HEK293 (cell line): ENCODE data around the gene ZNF18.

Source experiments
- CTCF ChIA-PET: fragments of 350-600 bp; formaldehyde crosslinking; extraction: SDS; loops from one replicate; lab custom pipeline; 2021; ENCODE audit warnings: antibody characterized with exemption; lab: Yijun Ruan, JAX
- POLR2A ChIA-PET: fragments of 300-600 bp; formaldehyde crosslinking; extraction: SDS; loops from one replicate; lab custom pipeline; 2020; ENCODE audit warnings: antibody characterized with exemption, inconsistent platforms; lab: Yijun Ruan, JAX
- H3K27ac ChIP-seq: fragments of 200-500 bp; sonication (Bioruptor generic); 2 replicates; pipeline ENCODE4 v1.5.1; 2014; ENCODE audit warnings: low read depth, low read length, control low read depth, inconsistent platforms; ENCODE audit errors: extremely low read depth
- H3K36me3 ChIP-seq, 2 experiments: fragments of 200-500 bp in 1 of 2; sonication (Bioruptor generic) in 1 of 2; 1 replicate in 1 of 2; 2 replicates in 1 of 2; pipeline ENCODE4 v1.5.1; 2014 to 2017; ENCODE audit warnings: inconsistent platforms in 2 of 2, low read length in 2 of 2; ENCODE audit not compliant: control insufficient read depth in 2 of 2, insufficient read depth in 1 of 2
- H3K4me1 ChIP-seq: fragments of 200-500 bp; sonication (Bioruptor generic); 2 replicates; pipeline ENCODE4 v1.5.1; 2014; ENCODE audit warnings: mild to moderate bottlenecking, low read length, inconsistent platforms; ENCODE audit not compliant: control insufficient read depth, insufficient read depth
- H3K4me3 ChIP-seq: 2 replicates; pipeline ENCODE4 v1.5.1; 2011; ENCODE audit warnings: low read depth, mild to moderate bottlenecking, control low read depth, low read length, moderate library complexity
- H3K9me3 ChIP-seq: fragments of 200-500 bp; sonication (Bioruptor generic); 2 replicates; pipeline ENCODE4 v1.5.1; 2014; ENCODE audit warnings: low read depth, low read length, inconsistent platforms; ENCODE audit not compliant: control insufficient read depth, insufficient read depth
- ELK4 ChIP-seq: IDR thresholded peaks from 2 replicates; pipeline ENCODE4 v1.6.1; 2011; ENCODE audit warnings: mild to moderate bottlenecking, low read depth, low read length, borderline replicate concordance
- PRDM2 ChIP-seq: fragments of 450-650 bp; formaldehyde crosslinking; IDR thresholded peaks from 2 replicates; pipeline ENCODE4 v1.5.1; 2016; ENCODE audit warnings: missing biosample characterization, missing genetic modification characterization, borderline replicate concordance
- SALL2 ChIP-seq: fragments of 450-650 bp; formaldehyde crosslinking; IDR thresholded peaks from 2 replicates; pipeline ENCODE4 v1.5.0; 2017; ENCODE audit warnings: missing biosample characterization, mild to moderate bottlenecking, missing genetic modification characterization, borderline replicate concordance
- SCRT2 ChIP-seq: fragments of 450-650 bp; formaldehyde crosslinking; IDR thresholded peaks from 2 replicates; pipeline ENCODE4 v1.5.1; 2016; ENCODE audit warnings: missing biosample characterization, missing genetic modification characterization
- SP2 ChIP-seq: fragments of 450-650 bp; formaldehyde crosslinking; IDR thresholded peaks from 2 replicates; pipeline ENCODE4 v1.5.1; 2016; ENCODE audit warnings: missing biosample characterization, missing genetic modification characterization
- ZBTB26 ChIP-seq: fragments of 450-650 bp; formaldehyde crosslinking; optimal IDR thresholded peaks from 2 replicates; pipeline ENCODE3; 2016; ENCODE audit warnings: missing biosample characterization, mild to moderate bottlenecking, missing genetic modification characterization
- ZBTB48 ChIP-seq: fragments of 450-650 bp; formaldehyde crosslinking; IDR thresholded peaks from 2 replicates; pipeline ENCODE4 v1.5.1; 2016; ENCODE audit warnings: missing biosample characterization, missing genetic modification characterization
- ZNF146 ChIP-seq: fragments of 450-650 bp; formaldehyde crosslinking; IDR thresholded peaks from 2 replicates; pipeline ENCODE4 v1.5.1; 2016; ENCODE audit warnings: missing biosample characterization, missing genetic modification characterization
- ZNF169 ChIP-seq: fragments of 450-650 bp; formaldehyde crosslinking; IDR thresholded peaks from 2 replicates; pipeline ENCODE4 v1.5.1; 2016; ENCODE audit warnings: missing biosample characterization, missing genetic modification characterization
- ZNF18 ChIP-seq: fragments of 450-650 bp; formaldehyde crosslinking; IDR thresholded peaks from 2 replicates; pipeline ENCODE4 v1.5.1; 2016; ENCODE audit warnings: missing biosample characterization, missing genetic modification characterization
- ZNF2 ChIP-seq: fragments of 450-650 bp; formaldehyde crosslinking; IDR thresholded peaks from 2 replicates; pipeline ENCODE4 v1.5.1; 2016; ENCODE audit warnings: missing biosample characterization, missing genetic modification characterization
- ZNF280C ChIP-seq: fragments of 450-650 bp; formaldehyde crosslinking; IDR thresholded peaks from 2 replicates; pipeline ENCODE4 v1.5.1; 2016; ENCODE audit warnings: missing biosample characterization, missing genetic modification characterization
- ZNF311 ChIP-seq: fragments of 450-650 bp; formaldehyde crosslinking; IDR thresholded peaks from 2 replicates; pipeline ENCODE4 v1.5.1; 2017; ENCODE audit warnings: missing biosample characterization, missing genetic modification characterization, borderline replicate concordance
- ZNF341 ChIP-seq: fragments of 450-650 bp; formaldehyde crosslinking; IDR thresholded peaks from 2 replicates; pipeline ENCODE4; 2016; ENCODE audit warnings: low read depth, missing biosample characterization, missing genetic modification characterization
- ZNF416 ChIP-seq: fragments of 450-650 bp; formaldehyde crosslinking; IDR thresholded peaks from 2 replicates; pipeline ENCODE4 v1.5.1; 2016; ENCODE audit warnings: missing biosample characterization, missing genetic modification characterization
- ZNF530 ChIP-seq: fragments of 450-650 bp; formaldehyde crosslinking; IDR thresholded peaks from 2 replicates; pipeline ENCODE4 v1.5.1; 2016; ENCODE audit warnings: low read depth, missing biosample characterization, missing genetic modification characterization
- ZNF580 ChIP-seq: fragments of 450-650 bp; formaldehyde crosslinking; IDR thresholded peaks from 2 replicates; pipeline ENCODE4 v1.5.1; 2016; ENCODE audit warnings: missing biosample characterization, missing genetic modification characterization
- ZNF707 ChIP-seq: fragments of 450-650 bp; formaldehyde crosslinking; IDR thresholded peaks from 2 replicates; pipeline ENCODE4 v1.5.1; 2016; ENCODE audit warnings: missing biosample characterization, missing genetic modification characterization
- ZNF747 ChIP-seq: fragments of 450-650 bp; formaldehyde crosslinking; IDR thresholded peaks from 2 replicates; pipeline ENCODE4 v1.5.1; 2016; ENCODE audit warnings: missing biosample characterization, missing genetic modification characterization
- ZNF76 ChIP-seq: fragments of 450-650 bp; formaldehyde crosslinking; IDR thresholded peaks from 2 replicates; pipeline ENCODE4; 2016; ENCODE audit warnings: low read depth, missing biosample characterization, missing genetic modification characterization, borderline replicate concordance
- ZNF792 ChIP-seq: fragments of 450-650 bp; formaldehyde crosslinking; IDR thresholded peaks from 2 replicates; pipeline ENCODE4 v1.5.1; 2016; ENCODE audit warnings: missing biosample characterization, missing genetic modification characterization
- ZXDB ChIP-seq: fragments of 450-650 bp; formaldehyde crosslinking; IDR thresholded peaks from 2 replicates; pipeline ENCODE4 v1.5.1; 2016; ENCODE audit warnings: missing biosample characterization, missing genetic modification characterization

Gene ZNF18

GRCh38 chr17:12027658-12028057, 30.4 kb upstream of the ZNF18 start:
- CTCF ChIA-PET, result interaction anchor here (0.6 to 1.4 kb wide), 5 partner anchors 9 to 1411 kb away, joined by 3 to 7 read pairs (median 3); no protein-coding TSS in a partner anchor
- Histone ChIP-seq H3K27ac (no peak overlapping the region), H3K36me3 (peaks cover 8 to 10% of the 10 kb centered on the region in 2 experiments), H3K4me3 (no peak overlapping the region), H3K4me1 (peaks cover 35% of the 10 kb centered on the region), H3K9me3 (no peaks in the 10 kb centered on the region)
- POLR2A ChIA-PET, result interaction anchor here (0.8 kb wide), 1 partner anchor 30 kb away, joined by 3 read pairs; the partner anchor contains the start of gene ZNF18
- TF ChIP-seq ZBTB26 (tag by site-specific recombination), result no peak
- no peak for TF ChIP-seq ZNF580
- no peak for TF ChIP-seq ZNF18 (tag by site-specific recombination)
- TF ChIP-seq ZNF169, result no peak
- TF ChIP-seq ZXDB (tag by site-specific recombination), result no peak
- TF ChIP-seq ZNF341 (tag by site-specific recombination), result no peak
- TF ChIP-seq ZNF707 (tag by site-specific recombination), result no peak
- no peak for TF ChIP-seq ZNF792 (tag by site-specific recombination)
- TF ChIP-seq PRDM2, result no peak
- TF ChIP-seq ZNF146 (tag by site-specific recombination), result no peak
- TF ChIP-seq ZNF530, result no peak
- no peak for TF ChIP-seq ZNF311 (tag by site-specific recombination)
- no peak for TF ChIP-seq ZNF747

- CTCF ChIA-PET, result interaction anchor here (0.7 kb wide), 2 partner anchors 46 to 133 kb away, joined by 3 read pairs; no protein-coding TSS in a partner anchor
- H3K4me3 ChIP-seq, result no peak overlapping the region
- no peak overlapping the region for H3K27ac ChIP-seq
- POLR2A ChIA-PET, result interaction anchor here (4.4 kb wide), 1 partner anchor 28 kb away, joined by 45 read pairs; the partner anchor contains the start of gene ZNF18
- H3K4me1 ChIP-seq, result peaks cover 33% of the 10 kb centered on the region
- H3K36me3 ChIP-seq, result peaks cover 0 to 10% of the 10 kb centered on the region in 2 experiments; a peak in 1 of 3 replicates
- H3K9me3 ChIP-seq, result no peaks in the 10 kb centered on the region
- TF ChIP-seq SP2 (tag by site-specific recombination) (no peak), ZNF416 (tag by site-specific recombination) (no peak), SCRT2 (tag by site-specific recombination) (no peak), ELK4 (no peak), ZBTB48 (tag by site-specific recombination) (no peak), ZNF2 (no peak), ZNF280C (tag by site-specific recombination) (no peak), ZNF76 (tag by site-specific recombination) (no peak), SALL2 (tag by site-specific recombination) (no peak)
These were observed 27.1 kb upstream of the ZNF18 start for GRCh38 chr17:12024327-12024726.
